GM19324 (cell line): ENCODE data around the gene DNAJB4.

Experiments used
- ATAC-seq: cut with Tn5 transposase; IDR thresholded peaks from one replicate; pipeline ENCODE4 v1.9.1; 2021; ENCODE audit warnings: mild to moderate bottlenecking, moderate library complexity; ENCODE audit not compliant: unreplicated experiment, low FRiP score

Gene DNAJB4

DNA sequence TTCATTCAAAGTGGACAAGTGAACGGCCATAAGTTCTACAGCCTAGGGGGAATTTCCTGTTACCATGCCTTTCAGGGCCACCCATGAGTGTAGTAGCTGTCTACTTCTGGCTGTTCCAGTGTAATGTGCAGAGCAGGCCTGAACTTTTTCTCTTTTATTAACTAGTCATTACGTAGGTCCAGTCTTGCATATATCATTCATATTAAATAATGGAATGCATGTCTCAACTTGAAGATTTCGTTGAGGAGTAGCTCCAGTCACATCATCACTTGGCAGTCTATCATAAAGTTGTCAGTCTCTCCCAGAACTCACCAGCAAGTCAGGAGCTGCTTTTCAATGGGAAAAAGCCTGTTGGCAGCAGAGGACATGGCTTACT, 29.0 kb downstream of the DNAJB4 start:
- no peak for ATAC-seq

DNA sequence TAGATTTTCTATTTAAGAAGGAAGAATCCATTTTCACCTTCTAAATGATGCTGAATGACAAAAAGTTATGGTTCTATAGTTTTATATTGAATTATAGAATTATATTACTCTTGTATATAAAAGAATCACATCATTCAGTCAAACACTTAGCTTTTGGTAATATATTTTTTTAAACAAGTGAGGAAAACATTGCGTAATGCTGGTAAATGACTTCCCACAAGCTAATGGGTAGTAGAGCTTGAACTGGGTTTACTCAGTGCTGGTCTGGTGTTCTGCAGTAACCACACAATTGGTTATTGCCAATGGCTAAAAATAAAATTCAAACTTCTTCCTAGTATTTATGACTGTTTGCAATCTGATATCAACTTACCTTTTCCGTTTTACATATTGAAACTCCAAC, 30.4 kb downstream of the DNAJB4 start:
- no peak for ATAC-seq

DNA sequence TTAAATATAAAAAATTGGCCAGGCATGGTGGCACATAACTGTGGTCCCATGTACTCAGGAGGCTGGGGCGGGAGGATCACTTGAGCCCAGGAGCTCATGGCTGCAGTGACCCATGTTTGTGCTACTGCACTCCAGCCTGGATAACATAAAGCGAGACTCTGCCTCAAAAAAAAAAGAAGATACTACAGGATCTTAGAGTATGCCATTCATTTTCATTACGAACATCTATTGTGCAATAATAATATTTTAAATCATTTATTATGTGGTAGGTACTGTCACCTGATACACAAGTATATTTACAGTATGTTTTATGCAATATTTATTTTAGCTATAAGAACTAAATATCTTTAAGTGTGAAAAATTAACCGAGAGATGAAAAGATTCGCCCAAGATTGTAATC, 31.7 kb downstream of the DNAJB4 start:
- ATAC-seq = no peak

DNA sequence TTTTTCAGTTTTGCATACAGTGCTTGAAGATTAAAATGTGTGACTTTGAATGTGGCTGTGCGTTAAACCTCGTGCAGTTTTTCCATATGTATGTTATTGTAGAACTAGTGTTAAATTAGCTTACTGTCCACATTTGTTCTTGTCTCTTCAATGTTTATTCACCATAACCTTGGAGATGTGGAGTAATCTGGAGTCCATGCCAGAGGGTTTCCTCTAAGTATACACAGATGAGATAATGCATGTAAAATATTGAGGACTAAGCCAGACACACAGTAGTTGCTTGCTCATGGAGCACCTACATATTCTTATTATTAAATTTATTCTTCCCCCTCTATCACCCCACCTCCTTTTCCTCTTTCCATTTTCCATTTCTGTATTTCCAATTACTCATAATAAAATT, 33.3 kb downstream of the DNAJB4 start:
- ATAC-seq = no peak

DNA sequence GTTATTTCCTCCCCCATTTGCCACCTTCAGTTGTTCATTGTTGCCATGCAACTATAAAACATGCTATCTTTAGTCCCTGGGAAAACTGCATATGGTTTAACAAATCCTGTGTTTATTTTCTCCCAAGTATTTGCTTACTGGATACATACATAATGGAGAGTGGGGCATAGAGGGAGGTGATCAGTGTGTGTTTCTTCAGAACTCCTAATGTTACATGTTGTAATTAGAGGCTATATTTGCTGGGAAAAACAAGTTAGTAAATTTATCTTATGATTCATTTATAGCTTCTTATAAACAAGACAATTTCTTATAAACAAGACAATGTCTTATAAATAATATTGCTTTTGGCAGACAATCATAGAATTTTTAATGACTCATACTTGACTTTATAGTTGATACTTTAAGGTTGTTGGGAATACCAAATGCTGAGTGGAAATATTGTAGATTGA, 33.8 kb downstream of the DNAJB4 start:
- no peak for ATAC-seq

DNA sequence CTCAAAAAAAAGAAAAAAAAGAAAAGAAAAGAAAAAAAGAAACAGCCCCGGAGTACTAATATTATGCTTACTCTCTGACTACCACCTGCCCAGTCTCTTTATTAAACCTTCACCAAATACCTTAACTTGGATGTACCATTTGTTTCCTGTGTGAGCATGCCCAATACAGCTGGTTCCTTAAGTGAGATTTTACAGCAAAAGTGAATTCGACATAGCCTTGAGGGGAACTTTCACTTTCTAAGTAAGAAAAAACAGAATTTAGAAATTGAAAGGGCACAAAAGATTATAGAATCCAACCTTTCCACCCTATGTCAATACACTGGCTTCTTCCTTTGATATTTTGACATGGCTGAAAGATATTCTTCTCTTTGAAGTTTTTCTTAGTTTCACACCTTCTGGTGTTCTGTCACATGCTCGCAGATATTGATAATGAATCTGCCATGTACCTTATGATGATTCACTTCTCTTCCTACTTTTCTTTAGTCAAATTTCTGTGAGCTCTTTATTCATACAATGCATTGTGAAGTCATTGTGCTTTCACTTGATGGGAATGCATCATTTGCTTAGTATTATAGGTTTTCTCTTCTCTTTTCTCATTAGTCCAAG, 35.8 kb downstream of the DNAJB4 start:
- ATAC-seq = no peak

DNA sequence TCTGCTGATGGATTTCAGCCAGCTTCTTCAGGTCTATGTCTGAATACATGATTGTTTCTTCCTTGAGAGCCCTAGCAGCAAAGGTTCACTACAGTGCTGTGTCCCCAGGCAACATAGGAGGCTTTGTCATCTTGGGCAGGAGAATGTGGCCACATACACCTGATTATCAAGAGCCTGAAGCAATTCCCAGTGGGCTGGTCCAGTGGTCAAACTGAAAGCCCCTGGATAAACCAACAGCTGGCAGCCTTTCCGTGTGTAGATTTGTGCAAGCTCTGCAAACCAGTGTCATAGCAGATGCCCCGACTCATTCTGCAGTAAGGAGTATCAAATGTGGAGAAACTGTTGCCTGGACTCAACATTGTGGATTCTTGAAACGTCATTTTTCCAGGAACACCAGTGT, 38.7 kb downstream of the DNAJB4 start:
- ATAC-seq = no peak

DNA sequence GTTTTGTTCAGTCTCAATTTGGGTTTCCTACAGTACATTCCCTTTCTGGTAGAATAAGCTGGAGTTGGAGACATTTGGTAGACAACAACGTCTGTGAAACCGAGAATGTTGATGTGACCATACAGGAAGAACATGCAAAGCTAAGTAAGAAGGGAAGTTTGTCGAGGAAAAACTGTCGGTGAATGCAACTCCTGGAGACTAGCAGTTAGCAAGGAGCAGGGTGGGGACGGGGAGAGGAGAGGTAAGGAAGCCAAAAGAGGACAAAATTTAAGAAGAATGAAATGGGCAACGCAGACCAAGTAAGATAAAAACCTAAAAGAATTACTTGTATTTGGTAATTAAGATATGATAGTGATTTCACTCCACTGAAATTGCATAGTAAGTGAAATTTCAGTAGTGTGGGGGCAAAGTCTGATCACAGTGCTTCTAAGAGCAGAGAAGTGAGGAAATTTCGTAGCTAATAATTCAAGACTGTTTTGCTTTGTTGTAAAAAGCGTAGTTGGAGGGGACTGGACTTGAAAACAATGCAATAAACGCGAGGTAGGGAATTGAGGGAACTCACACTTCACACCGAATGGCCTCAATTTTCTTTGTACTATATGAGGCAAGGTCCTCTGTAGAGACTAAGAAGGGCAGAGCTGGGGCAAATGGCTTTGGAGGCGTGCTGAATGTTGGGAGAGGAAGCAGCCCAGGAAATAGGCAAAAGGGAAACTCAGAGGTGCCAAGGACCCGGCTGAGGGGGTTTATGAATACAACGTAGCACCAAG, 40.2 kb downstream of the DNAJB4 start:
- ATAC-seq = no peak

DNA sequence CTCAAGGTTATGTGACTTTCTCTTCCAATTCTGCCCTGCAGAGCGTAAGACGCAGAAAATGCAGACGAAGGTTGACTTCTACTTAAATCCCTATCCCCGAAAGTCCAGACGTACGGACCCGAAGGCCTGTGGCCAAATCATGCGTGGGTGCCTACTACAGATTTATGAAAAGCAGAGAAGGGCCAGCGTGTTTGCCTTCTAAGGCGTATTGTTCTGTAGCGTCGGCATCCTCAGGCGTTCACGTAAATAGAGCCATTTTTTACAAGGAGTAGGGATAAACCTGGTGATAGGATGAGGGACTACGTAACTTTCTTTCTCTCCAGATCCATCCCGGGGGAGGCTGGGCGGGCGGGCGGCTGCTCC, 40.8 kb downstream of the DNAJB4 start:
- ATAC-seq = no peak

DNA sequence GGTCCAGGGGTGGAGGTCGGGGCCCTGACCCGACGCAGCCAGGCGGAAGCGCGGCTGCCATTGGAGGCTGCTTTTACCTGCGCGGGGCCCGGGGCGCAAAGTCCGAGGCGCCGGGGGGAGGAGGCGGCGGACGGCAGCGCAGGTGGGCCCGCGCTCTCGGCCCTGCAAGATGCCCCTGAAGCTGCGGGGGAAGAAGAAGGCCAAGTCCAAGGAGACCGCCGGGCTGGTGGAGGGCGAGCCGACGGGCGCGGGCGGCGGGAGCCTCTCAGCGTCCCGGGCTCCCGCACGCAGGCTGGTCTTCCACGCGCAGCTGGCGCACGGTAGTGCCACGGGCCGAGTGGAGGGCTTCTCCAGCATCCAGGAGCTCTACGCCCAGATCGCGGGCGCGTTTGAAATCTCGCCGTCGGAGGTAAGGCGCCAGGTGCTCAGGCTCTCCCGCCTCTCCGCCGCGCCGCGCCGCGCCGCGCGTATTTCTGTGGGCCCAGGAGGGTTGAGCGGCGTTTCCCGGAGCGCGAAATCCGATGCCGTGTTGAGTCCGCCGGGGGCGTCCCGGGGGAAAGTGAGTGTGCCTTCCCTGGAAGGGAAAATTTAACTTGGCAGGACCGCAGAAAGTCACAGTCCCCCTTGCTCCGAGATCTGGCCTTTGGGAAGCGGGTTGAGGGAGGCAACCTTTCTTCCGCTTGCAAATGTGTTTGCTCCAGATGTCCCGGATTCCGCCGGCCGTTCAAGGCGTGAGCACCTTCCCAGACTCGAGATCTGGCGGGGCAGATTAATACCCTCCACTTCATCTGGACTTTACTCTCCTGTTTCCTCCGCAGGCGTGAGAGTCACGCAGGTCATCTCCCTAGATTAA, 41.4 kb downstream of the DNAJB4 start, which contains the start of gene GIPC2:
TSS of gene GIPC2 (plus strand) at position 41 of the 853 bp plus-strand sequence. CDS start at position 170, 129 bp downstream.
- no peak for ATAC-seq

DNA sequence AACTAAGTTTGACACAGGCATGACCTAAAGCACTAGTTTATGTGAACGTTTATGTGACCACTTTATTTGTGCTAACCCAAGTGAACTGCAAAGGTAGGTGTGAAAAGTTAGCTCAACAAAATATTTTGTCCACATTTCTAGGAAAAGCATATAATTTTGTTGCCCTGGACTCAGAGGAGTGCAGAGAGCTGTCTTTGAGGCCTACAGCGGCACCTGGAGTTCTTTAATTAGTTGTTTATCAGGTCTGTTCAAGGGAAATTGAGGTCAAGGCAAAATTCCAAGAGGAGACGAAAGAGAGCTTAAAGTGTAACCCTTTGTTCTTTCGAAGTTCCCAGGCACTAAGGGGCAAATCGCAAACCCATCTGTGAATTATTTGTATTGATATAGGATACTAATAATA, 42.4 kb downstream of the DNAJB4 start:
- no peak for ATAC-seq

DNA sequence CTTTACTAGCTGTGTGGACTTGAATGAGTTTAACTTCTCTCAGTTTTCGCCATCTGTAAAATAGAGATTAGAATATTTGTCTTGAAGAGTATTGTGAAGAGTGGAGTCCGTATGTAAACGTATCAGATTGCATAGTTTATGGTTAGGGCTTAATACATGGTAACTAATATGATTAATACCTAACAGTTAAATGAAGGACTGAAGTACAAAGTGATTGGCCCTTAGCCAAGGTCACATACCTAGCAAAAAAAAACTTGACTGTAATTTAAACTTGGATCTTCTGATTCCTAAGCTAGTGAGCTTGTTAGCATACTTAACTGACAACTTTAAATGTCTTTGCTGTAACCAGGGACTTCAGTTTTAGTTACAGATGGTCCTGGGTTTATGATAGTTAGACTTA, 42.9 kb downstream of the DNAJB4 start:
- no peak for ATAC-seq

DNA sequence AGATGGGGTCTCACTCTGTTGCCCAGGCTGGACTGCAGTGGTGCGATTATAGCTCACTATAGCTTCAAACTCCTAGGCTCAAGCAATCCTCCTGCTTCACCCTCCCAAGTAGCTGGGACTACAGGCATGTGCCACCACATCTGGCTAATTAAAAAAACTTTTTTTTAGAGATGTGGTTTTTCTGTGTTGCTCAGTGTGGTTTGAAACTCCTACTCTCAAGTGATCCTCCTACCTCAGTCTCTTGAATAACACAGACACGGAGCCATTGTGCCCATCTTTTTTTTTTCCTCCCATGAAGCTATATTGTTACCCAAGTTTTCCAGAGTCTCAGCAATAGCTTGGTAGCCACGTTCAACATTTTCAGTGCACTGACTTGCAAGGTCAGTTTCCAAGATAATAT, 43.7 kb downstream of the DNAJB4 start:
- no peak for ATAC-seq

DNA sequence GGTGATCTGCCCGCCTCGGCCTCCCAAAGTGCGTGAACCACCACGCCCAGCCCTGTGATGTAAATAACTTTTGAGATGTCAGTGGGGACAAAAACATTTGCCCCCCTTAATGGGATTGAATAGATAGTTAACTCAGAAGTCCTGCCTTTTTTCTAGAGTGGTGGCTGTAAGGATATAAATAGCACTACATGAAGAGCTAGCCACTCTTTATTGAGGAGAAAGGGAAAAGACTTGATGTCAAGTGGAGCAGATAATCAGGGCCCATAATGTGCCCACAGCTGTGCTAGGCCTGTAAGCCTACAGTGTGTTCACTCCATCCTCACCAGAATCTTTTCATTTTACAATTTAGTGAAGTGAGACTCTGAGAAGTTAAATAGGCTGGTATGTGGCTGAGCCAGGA, 44.7 kb downstream of the DNAJB4 start:
- no peak for ATAC-seq

DNA sequence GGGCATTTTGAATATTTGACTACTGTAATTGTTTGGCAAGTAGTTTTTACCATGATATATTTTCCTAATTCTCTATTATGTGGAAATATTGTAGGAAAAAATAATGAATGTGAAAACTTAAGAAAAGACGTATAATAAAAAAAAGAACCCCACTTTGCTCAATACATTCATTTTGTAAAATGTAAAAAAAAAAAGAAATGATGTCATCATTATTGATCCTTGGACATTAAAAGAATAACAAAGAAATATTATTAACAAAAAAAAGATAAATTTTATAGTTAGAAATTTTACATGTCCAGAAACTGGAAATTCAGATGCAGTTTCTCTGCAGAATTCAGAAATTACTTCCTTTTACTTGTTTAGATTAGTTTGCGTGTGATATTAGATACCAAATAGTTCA, 46.3 kb downstream of the DNAJB4 start:
- no peak for ATAC-seq

DNA sequence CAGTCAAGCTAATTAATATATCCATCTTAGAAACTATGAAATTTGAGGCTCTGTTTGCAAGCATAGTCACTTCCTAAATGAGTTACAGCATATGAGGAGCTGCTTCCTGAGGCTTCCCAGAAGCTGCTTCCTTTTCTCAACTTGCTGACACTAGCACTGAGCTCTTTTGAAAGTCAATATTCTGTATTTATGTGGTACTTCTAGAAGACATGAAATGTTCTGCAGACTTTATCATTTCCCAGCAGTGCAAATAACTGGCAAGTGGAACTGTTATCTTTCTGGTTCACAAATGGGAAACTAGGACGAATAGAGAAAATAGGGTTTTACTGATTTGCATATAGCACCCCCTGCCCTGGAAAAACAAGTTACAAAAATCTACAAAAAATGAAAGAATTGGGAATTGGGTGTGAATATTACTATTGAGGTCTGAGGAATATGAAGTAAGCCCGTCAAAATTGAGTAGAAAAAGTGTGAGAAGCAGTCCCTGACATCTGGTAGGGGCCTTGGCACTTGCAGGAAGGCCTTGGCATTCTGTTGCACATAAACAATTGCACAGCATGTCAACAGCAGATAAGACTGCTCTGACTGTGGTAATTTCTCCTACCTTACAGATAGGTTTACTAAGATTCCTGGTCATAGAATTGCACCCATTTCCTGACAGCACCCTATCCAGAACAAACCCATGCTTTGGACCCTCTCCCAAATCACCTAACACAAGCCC, 48.1 kb downstream of the DNAJB4 start:
- no peak for ATAC-seq

DNA sequence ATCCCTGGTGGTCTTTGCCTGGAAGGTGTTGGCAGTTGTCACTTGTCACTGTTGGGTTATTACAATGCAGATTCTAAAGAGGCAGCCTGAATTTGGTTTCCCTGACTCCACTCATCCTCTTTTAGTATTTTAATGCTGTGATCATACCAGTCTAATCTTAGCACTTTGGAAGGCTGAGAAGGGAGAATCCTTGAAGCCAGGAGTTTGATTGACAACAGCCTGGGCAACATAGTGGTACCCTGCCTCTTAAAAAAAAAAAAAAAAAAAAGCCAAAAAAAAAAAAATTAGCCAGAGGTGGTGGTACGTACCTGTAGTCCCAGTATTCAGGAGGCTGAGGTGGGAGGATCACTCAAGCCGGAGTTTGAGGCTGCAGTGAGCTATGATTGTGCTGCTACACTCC, 48.8 kb downstream of the DNAJB4 start:
- no peak for ATAC-seq

DNA sequence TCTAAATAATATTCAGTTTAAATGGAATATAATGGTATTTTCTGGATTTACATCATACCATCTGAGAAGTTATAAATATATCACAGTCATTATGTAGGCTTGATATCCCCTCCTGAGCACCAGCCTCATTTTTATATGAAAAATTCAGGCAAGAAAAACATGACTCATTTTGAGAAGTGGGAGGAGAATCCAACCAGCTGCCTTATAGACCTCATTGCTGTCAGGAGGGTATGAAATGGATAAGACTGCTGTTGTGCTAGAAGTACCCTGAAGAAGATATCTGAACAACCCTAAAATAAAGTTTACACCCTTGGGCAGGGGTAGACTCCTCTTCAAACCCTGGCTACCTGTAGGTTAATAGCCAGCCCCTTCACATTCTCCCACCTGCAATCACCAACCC, 49.8 kb downstream of the DNAJB4 start:
- no peak for ATAC-seq

DNA sequence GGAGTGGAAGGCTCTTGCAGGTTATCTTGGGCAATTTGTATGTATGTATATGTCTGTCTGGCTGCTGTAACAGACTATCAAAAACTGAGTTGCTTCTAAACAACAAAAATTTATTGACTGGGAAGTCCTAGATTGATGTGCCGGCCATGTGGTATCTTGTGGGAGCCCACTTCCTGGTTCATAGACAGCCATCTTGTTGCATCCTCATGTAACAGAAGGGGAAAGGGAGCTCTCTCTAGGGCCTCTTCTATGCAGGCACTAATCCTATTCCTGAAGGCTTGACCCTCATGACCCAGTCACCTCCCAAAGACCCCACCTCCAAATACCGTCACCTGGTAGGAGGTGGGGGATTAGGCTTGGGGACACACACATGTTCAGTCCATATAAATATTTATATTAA, 50.2 kb downstream of the DNAJB4 start:
- no peak for ATAC-seq

DNA sequence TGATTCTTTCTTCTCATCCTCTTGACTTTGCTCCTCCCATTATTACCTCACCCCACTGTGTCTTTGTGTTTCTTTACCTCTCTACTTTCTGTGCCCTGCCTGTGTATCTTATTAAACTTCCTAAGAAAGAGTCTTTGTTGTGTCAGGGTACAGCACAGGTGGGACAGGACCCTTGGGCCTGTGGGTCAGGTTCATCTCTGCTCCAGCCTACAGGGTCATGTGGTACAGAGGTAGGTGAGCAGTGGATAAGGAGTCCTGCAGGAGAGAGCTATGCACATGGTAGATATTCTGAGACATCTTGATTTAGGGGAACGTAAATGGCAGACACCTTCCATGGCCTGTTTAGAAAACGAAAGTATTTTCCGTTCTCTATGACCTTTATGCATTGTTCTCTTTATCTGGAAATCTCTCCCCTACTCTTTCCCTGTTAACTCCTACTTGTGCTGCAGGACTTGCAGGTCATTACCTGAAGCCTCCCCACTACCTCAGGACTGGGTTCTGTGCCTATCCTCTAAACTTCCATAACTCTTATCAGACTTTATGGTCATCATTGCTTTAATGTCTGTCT, 50.9 kb downstream of the DNAJB4 start:
- ATAC-seq = no peak

DNA sequence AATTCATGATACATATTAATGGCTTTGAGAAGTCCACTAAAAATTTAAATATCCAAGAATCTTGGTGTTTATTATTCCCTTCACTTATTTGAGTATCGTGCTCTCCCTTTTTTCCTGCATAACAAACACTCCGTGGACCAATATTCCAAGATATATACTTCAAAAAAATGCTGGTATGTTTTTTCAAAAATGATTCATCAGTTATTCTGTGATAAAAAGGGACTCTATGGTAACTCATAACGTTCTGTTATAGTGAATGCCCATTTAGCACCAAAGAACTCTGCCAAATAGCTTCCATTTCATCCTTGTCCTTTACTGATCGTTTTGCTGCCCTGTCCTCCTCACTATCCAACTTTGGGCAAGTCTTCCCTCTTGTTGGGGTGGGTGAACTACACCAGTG, 53.9 kb downstream of the DNAJB4 start:
- ATAC-seq = no peak
